HG03520 (cell line): Measurements from ENCODE around the gene COL5A1.
"Not testable (repeated sequence)": the region's sequence is repeated elsewhere in the genome, so short reads cannot be mapped to it uniquely, and the experiment has no call there.

ENCODE experiments used
- ATAC-seq: cut with Tn5 transposase; IDR thresholded peaks from one replicate; pipeline ENCODE4 v1.9.1; 2021; ENCODE audit warnings: mild to moderate bottlenecking, moderate library complexity; ENCODE audit not compliant: unreplicated experiment

Gene COL5A1

GRCh38 chr9:134638502-134639090, 3.0 kb upstream of the COL5A1 start:
- no peak for ATAC-seq

GRCh38 chr9:134639994-134640393, 1.6 kb upstream of the COL5A1 start:
- no peak for ATAC-seq

GRCh38 chr9:134640506-134641172, 964 bp upstream of the COL5A1 start:
- ATAC-seq: no peak

- ATAC-seq: no peak
Observed at GRCh38 chr9:134641990-134642384, 384 bp downstream of the COL5A1 start.

- no peak for ATAC-seq
Observed at GRCh38 chr9:134642385-134643181, 980 bp downstream of the COL5A1 start.

GRCh38 chr9:134643222-134643671, 1.6 kb downstream of the COL5A1 start:
- ATAC-seq: no peak

GRCh38 chr9:134644401-134644724, 2.8 kb downstream of the COL5A1 start:
- ATAC-seq: not testable (repeated sequence)

- no peak for ATAC-seq
Observed at GRCh38 chr9:134644725-134645606, 3.4 kb downstream of the COL5A1 start.

GRCh38 chr9:134645607-134646365, 4.2 kb downstream of the COL5A1 start:
- no peak for ATAC-seq

- no peak for ATAC-seq
Observed at GRCh38 chr9:134647359-134648080, 5.9 kb downstream of the COL5A1 start.

- ATAC-seq: no peak
Observed at GRCh38 chr9:134648701-134649530, 7.3 kb downstream of the COL5A1 start.

GRCh38 chr9:134650431-134651190, 9.0 kb downstream of the COL5A1 start:
- no peak for ATAC-seq

GRCh38 chr9:134651226-134651905, 9.8 kb downstream of the COL5A1 start:
- ATAC-seq: no peak

- no peak for ATAC-seq
Observed at GRCh38 chr9:134652291-134653225, 11.0 kb downstream of the COL5A1 start.

GRCh38 chr9:134653259-134654009, 11.8 kb downstream of the COL5A1 start:
- ATAC-seq: no peak

- no peak for ATAC-seq
Observed at GRCh38 chr9:134655101-134655500, 13.5 kb downstream of the COL5A1 start.
